Stimulated activated memory B cell treated with anti-CD40 and anti-IgM and Interleukin-4, amounts not matched to agents 10 μg/mL and 1 μg/mL and 100 μg/mL, for 72 hours (primary cell): ENCODE data around the gene NT5C2.
A peak's percentile ranks its signal among the peaks of the same experiment; 100 is the strongest.
"Not testable (repeated sequence)": the region's sequence is repeated elsewhere in the genome, so short reads cannot be mapped to it uniquely, and the experiment has no call there.

Experiments used
- ATAC-seq: fragments of 150-1000 bp; cut with Tn5 transposase; 2 replicates; pipeline ENCODE4 v1.10.0; 2021
- H3K27ac Mint-ChIP-seq: one replicate; pipeline ENCODE4 v1.8.0; 2022; ENCODE audit warnings: mild to moderate bottlenecking, mixed read lengths
- H3K27me3 Mint-ChIP-seq: one replicate; pipeline ENCODE4 v1.8.0; 2022; ENCODE audit warnings: mixed read lengths
- H3K36me3 Mint-ChIP-seq: one replicate; pipeline ENCODE4 v1.8.0; 2022; ENCODE audit warnings: mixed read lengths
- H3K4me1 Mint-ChIP-seq: one replicate; pipeline ENCODE4 v1.8.0; 2022; ENCODE audit warnings: mixed read lengths
- H3K4me3 Mint-ChIP-seq: one replicate; pipeline ENCODE4 v1.8.0; 2022; ENCODE audit warnings: mild to moderate bottlenecking, moderate library complexity, mixed read lengths
- H3K9me3 Mint-ChIP-seq: one replicate; pipeline ENCODE4 v1.8.0; 2022; ENCODE audit warnings: mixed read lengths

Gene NT5C2

DNA sequence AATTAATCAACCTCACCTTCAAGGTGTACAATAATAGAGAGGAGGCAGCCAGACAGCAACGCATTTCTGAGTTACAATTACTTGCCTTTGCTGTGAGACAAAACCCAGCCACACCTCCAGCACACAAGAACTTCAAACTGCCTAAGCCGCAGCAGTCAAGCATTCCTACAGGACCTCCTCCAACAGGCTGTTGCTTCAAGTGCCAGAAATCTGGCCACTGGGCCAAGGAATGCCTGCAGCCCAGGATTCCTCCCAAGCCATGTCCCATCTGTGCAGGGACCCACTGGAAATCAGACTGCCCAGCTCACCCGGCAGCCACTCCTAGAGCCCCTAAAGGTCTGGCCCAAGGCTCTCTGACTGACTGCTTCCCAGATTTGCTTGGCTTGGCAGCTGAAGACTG is 14.6 kb upstream of the NT5C2 start:
- not testable (repeated sequence) for ATAC-seq, H3K4me1 Mint-ChIP-seq, H3K4me3 Mint-ChIP-seq, H3K27ac Mint-ChIP-seq
- Mint-ChIP-seq H3K9me3 (peaks cover 19% of the 10 kb centered on the region), H3K27me3 (peaks cover 13% of the 10 kb centered on the region), H3K36me3 (peaks cover 19% of the 10 kb centered on the region)

DNA sequence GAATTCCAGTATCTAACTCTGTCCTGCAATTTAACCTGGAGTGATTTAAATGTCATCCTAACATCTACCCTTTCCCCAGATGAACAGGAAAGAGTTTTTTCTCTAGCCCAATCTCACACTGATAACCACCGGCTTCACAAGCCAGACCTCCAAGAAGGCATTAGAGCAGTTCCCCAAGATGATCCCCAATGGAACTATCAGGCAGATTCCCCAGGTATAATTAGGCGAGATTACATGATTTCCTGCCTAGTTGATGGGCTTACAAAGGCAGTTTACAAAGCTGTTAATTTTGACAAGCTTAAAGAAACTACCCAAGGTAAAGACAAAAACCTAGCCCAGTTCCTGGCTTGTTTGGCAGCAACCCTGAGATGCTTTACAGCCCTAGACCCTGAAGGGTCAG is 14.1 kb upstream of the NT5C2 start:
- H3K36me3 Mint-ChIP-seq, result peaks cover 14% of the 10 kb centered on the region
- peaks cover 13% of the 10 kb centered on the region for H3K27me3 Mint-ChIP-seq
- ATAC-seq, result no peak
- H3K4me3 Mint-ChIP-seq, result no peak overlapping the region
- H3K27ac Mint-ChIP-seq, result no peak overlapping the region
- H3K9me3 Mint-ChIP-seq, result peaks cover 15% of the 10 kb centered on the region
- no peaks in the 10 kb centered on the region for H3K4me1 Mint-ChIP-seq

- not testable (repeated sequence) for H3K4me1 Mint-ChIP-seq, H3K27ac Mint-ChIP-seq, H3K4me3 Mint-ChIP-seq, H3K36me3 Mint-ChIP-seq, ATAC-seq
- H3K9me3 Mint-ChIP-seq, result peaks cover 12% of the 10 kb centered on the region
- peaks cover 13% of the 10 kb centered on the region for H3K27me3 Mint-ChIP-seq
Measured at GRCh38 chr10:103206715-103207114, 13.6 kb upstream of the NT5C2 start.

DNA sequence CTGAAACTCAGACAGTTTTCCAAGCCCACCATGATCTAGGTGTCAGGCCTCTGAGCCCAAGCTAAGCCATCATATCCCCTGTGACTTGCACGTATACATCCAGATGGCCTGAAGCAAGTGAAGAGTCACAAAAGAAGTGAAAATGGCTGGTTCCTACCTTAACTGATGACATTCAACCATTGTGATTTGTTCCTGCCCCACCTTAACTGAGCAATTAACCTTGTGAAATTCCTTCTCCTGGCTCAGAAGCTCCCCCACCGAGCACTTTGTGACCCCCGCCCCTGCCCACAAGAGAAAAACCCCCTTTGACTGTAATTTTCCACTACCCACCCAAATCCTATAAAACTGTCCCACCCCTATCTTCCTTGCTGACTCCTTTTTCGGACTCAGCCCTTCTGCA is 12.3 kb upstream of the NT5C2 start:
- not testable (repeated sequence) for H3K36me3 Mint-ChIP-seq

GRCh38 chr10:103204353-103205255 is 11.5 kb upstream of the NT5C2 start:
- Mint-ChIP-seq H3K4me3 (no peak overlapping the region), H3K4me1 (no peaks in the 10 kb centered on the region), H3K27me3 (peaks cover 13% of the 10 kb centered on the region), H3K27ac (no peak overlapping the region), H3K9me3 (peaks cover 12% of the 10 kb centered on the region), H3K36me3 (peaks cover 9% of the 10 kb centered on the region)
- no peak for ATAC-seq

More for the DNA sequence above, 12.3 kb upstream of the NT5C2 start:
- ATAC-seq, H3K27ac Mint-ChIP-seq, H3K4me3 Mint-ChIP-seq, H3K4me1 Mint-ChIP-seq: not testable (repeated sequence)
- Mint-ChIP-seq H3K9me3 (peaks cover 12% of the 10 kb centered on the region), H3K27me3 (peaks cover 13% of the 10 kb centered on the region)

GRCh38 chr10:103203466-103203865 is 10.4 kb upstream of the NT5C2 start:
- H3K4me3 Mint-ChIP-seq, result no peak overlapping the region
- no peak for ATAC-seq
- H3K27me3 Mint-ChIP-seq, result peaks cover 13% of the 10 kb centered on the region
- no peak overlapping the region for H3K27ac Mint-ChIP-seq
- peaks cover 9% of the 10 kb centered on the region for H3K36me3 Mint-ChIP-seq
- H3K9me3 Mint-ChIP-seq, result peaks cover 12% of the 10 kb centered on the region
- H3K4me1 Mint-ChIP-seq, result no peaks in the 10 kb centered on the region

DNA sequence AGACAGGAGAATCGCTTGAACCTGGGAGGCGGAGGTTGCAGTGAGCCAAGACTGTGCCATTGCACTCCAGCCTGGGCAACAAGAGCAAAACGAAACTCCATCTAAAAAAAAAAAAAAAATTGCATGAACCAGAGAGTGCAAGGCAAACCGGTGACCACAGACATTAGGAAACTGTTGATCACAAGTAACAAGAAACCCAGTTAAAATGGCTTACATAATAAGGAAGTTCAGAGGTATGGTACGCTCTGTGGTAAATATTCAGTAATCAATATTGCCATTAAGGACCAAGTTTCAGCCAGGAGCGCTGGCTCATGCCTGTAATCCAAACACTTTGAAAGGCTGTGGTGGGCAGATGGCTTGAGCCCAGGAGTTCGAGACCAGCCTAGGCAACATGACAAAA is 9.2 kb upstream of the NT5C2 start:
- peaks cover 12% of the 10 kb centered on the region for H3K9me3 Mint-ChIP-seq
- H3K4me1 Mint-ChIP-seq, result no peaks in the 10 kb centered on the region
- H3K36me3 Mint-ChIP-seq, result peaks cover 9% of the 10 kb centered on the region
- H3K27ac Mint-ChIP-seq, result no peak overlapping the region
- peaks cover 13% of the 10 kb centered on the region for H3K27me3 Mint-ChIP-seq
- no peak for ATAC-seq
- no peak overlapping the region for H3K4me3 Mint-ChIP-seq

DNA sequence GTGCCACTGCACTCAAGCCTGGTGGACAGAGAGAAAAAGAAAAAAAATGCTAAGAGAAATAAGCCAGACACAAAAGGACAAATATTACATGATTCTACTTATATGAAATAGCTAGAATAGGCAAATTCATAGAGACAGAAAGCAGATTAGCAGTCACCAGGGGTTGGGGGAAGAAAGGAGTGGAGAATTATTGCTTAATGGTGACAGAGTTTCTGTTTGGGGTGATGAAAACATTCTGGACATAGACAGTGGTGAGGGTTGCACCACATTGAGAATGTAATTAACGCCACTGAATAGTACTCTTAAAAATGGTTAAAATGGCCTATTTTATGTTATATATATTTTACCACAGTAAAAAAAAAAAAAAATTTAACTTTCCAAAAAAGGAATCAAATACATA is 6.4 kb upstream of the NT5C2 start:
- Mint-ChIP-seq H3K4me3 (no peak overlapping the region), H3K27ac (no peak overlapping the region), H3K36me3 (no peaks in the 10 kb centered on the region), H3K4me1 (no peaks in the 10 kb centered on the region), H3K9me3 (no peaks in the 10 kb centered on the region), H3K27me3 (no peaks in the 10 kb centered on the region)
- ATAC-seq, result no peak

GRCh38 chr10:103198648-103199047 is 5.6 kb upstream of the NT5C2 start:
- H3K27ac Mint-ChIP-seq, result no peak overlapping the region
- H3K36me3 Mint-ChIP-seq, result no peaks in the 10 kb centered on the region
- peaks cover 7% of the 10 kb centered on the region for H3K4me1 Mint-ChIP-seq
- ATAC-seq, result no peak
- no peaks in the 10 kb centered on the region for H3K27me3 Mint-ChIP-seq
- H3K4me3 Mint-ChIP-seq, result no peak overlapping the region
- H3K9me3 Mint-ChIP-seq, result no peaks in the 10 kb centered on the region

DNA sequence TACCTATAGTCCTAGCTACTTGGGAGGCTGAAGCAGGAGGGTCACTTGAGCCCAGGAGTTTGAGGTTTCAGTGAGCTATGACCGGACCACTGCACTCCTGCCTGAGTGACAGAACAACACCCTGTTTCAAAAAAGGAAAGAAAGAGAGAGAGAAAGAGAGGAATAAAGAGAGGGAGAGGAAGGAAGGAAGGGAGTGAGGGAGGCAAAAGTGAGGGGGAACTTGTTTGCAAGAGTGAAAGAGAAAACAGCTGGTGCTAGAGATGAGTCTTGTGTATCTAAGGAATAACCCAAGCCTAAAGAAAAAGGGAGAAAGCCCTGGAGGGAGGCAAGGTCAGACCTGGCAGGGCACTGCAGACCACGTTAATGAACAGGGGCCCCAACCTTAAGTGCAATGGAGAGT is 4.8 kb upstream of the NT5C2 start:
- H3K27me3 Mint-ChIP-seq, result no peaks in the 10 kb centered on the region
- peaks cover 13% of the 10 kb centered on the region for H3K4me1 Mint-ChIP-seq
- H3K4me3 Mint-ChIP-seq, result no peak overlapping the region
- H3K36me3 Mint-ChIP-seq, result no peaks in the 10 kb centered on the region
- no peak for ATAC-seq
- H3K27ac Mint-ChIP-seq, result no peak overlapping the region
- H3K9me3 Mint-ChIP-seq, result no peaks in the 10 kb centered on the region

GRCh38 chr10:103197174-103197573 is 4.1 kb upstream of the NT5C2 start:
- Mint-ChIP-seq H3K36me3 (peaks cover 5% of the 10 kb centered on the region), H3K27me3 (no peaks in the 10 kb centered on the region), H3K27ac (no peak overlapping the region), H3K4me3 (no peak overlapping the region), H3K4me1 (peaks cover 18% of the 10 kb centered on the region), H3K9me3 (no peaks in the 10 kb centered on the region)
- ATAC-seq, result no peak

- ATAC-seq, result no peak
- H3K4me1 Mint-ChIP-seq, result peaks cover 24% of the 10 kb centered on the region
- H3K9me3 Mint-ChIP-seq, result no peaks in the 10 kb centered on the region
- peaks cover 5% of the 10 kb centered on the region for H3K36me3 Mint-ChIP-seq
- H3K27ac Mint-ChIP-seq, result no peak overlapping the region
- H3K27me3 Mint-ChIP-seq, result no peaks in the 10 kb centered on the region
- H3K4me3 Mint-ChIP-seq, result no peak overlapping the region
Measured at GRCh38 chr10:103196516-103196915, 3.4 kb upstream of the NT5C2 start.

DNA sequence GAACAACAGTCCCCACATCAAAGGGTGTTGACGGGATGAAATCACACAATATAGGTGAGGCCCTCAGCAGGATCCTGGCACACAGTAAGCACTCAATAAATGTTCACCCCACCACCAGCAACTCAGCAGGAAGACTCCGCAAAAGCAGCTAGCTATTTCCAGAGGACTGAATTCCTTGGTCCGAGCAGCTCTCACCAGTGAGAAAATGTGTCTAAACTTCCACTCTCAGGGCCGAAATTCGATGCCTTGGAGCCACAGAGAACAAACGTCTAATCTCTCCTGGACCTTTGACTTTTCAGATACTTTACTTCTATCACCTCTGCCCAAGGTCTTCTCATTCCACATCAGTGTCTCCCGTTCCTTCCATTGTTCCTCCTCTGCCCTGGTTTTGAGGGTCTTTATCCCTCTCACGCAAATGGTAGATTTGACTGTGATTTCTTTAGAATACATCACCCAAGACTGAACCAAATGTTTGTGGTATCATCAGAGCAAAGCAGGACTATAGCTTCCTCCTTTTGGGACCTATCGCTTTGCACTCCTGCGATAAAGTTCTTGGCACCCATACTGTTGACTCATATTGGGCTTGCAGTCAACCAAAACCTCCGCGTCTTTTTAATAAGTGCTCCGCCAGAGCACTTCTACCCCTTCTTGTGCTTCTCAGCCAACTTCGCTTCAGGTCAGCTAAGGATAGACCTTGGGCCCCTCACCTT is 903 bp upstream of the NT5C2 start:
- H3K4me3 Mint-ChIP-seq, result peak overlapping the region; percentile 100
- peak; percentile 78 for ATAC-seq
- H3K36me3 Mint-ChIP-seq, result peaks cover 11% of the 10 kb centered on the region
- H3K27ac Mint-ChIP-seq, result peak overlapping the region; percentile 100
- H3K27me3 Mint-ChIP-seq, result no peaks in the 10 kb centered on the region
- peaks cover 37% of the 10 kb centered on the region for H3K4me1 Mint-ChIP-seq
- no peaks in the 10 kb centered on the region for H3K9me3 Mint-ChIP-seq

- H3K4me3 Mint-ChIP-seq, result peak overlapping the region; percentile 100
- ATAC-seq, result peak; percentile 64
Measured at GRCh38 chr10:103192451-103193106, 493 bp downstream of the NT5C2 start.

GRCh38 chr10:103192089-103192450 is 1.0 kb downstream of the NT5C2 start:
- Mint-ChIP-seq H3K27me3 (no peaks in the 10 kb centered on the region), H3K27ac (peak overlapping the region; percentile 100), H3K4me3 (peak overlapping the region; percentile 100), H3K4me1 (peaks cover 43% of the 10 kb centered on the region), H3K36me3 (peaks cover 11% of the 10 kb centered on the region), H3K9me3 (no peaks in the 10 kb centered on the region)
- no peak for ATAC-seq

More at GRCh38 chr10:103192451-103193106, 493 bp downstream of the NT5C2 start:
- Mint-ChIP-seq H3K36me3 (peaks cover 11% of the 10 kb centered on the region), H3K27ac (peak overlapping the region; percentile 100), H3K4me1 (peaks cover 43% of the 10 kb centered on the region), H3K9me3 (no peaks in the 10 kb centered on the region), H3K27me3 (no peaks in the 10 kb centered on the region)
